GM23338 (cell line): ENCODE data around the gene GOLGA6A.

Source experiments
- EZH2 ChIP-seq: fragments of 200-600 bp; sonication (generic); IDR thresholded peaks from one replicate; pipeline ENCODE4 v1.8.0; 2017; ENCODE audit warnings: antibody characterized with exemption, mild to moderate bottlenecking, low read depth; ENCODE audit not compliant: unreplicated experiment
- NANOG ChIP-seq: IDR thresholded peaks from 2 replicates; pipeline ENCODE4 v1.6.1; 2016; ENCODE audit warnings: antibody characterized with exemption, borderline replicate concordance
- POLR2AphosphoS5 ChIP-seq: IDR thresholded peaks from 2 replicates; pipeline ENCODE4 v1.6.1; 2016; ENCODE audit warnings: antibody characterized with exemption, low read depth
- REST ChIP-seq: IDR thresholded peaks from one replicate; pipeline ENCODE4 v1.6.1; 2018; ENCODE audit warnings: antibody characterized with exemption; ENCODE audit not compliant: unreplicated experiment
- TF ChIP-seq, protein P1 (sequence below), 2 experiments: fragments of 200-600 bp in 1 of 2; sonication (generic) in 1 of 2; conservative IDR thresholded peaks; 2 replicates each; pipeline versions ENCODE4 v1.5.1 to v1.6.1; 2016 to 2017; ENCODE audit warnings: antibody characterized with exemption in 2 of 2, low read depth in 2 of 2, mild to moderate bottlenecking in 2 of 2, moderate library complexity in 1 of 2

- TF ChIP-seq, protein P1, sequence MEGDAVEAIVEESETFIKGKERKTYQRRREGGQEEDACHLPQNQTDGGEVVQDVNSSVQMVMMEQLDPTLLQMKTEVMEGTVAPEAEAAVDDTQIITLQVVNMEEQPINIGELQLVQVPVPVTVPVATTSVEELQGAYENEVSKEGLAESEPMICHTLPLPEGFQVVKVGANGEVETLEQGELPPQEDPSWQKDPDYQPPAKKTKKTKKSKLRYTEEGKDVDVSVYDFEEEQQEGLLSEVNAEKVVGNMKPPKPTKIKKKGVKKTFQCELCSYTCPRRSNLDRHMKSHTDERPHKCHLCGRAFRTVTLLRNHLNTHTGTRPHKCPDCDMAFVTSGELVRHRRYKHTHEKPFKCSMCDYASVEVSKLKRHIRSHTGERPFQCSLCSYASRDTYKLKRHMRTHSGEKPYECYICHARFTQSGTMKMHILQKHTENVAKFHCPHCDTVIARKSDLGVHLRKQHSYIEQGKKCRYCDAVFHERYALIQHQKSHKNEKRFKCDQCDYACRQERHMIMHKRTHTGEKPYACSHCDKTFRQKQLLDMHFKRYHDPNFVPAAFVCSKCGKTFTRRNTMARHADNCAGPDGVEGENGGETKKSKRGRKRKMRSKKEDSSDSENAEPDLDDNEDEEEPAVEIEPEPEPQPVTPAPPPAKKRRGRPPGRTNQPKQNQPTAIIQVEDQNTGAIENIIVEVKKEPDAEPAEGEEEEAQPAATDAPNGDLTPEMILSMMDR (conservative IDR thresholded peaks at IDR 0.05; ENCODE audit: low read depth in 2 of 2), result no peak
- TF ChIP-seq REST (no peak), POLR2AphosphoS5 (no peak), EZH2 (no peak), NANOG (no peak)
Measured at GRCh38 chr15:74039656-74040010, 42.7 kb downstream of the GOLGA6A start.
